ENCODE results near the gene ARF1.

The ARF1 gene

GRCh38 chr1:228097333-228098081 lies 15.0 kb downstream of the ARF1 start:
- Mint-ChIP-seq H3K4me1 (peaks cover 38% of the 10 kb centered on the region), H3K4me3 (no peak overlapping the region), H3K27ac (ENCODE audit: low read depth) (peak overlapping the region; percentile 70), H3K36me3 (ENCODE audit: insufficient read depth) (peaks cover 61% of the 10 kb centered on the region), H3K27me3 (no peaks in the 10 kb centered on the region), H3K9me3 (peaks cover 8% of the 10 kb centered on the region)
- DNase-seq (ENCODE audit: low spot score in 2 of 2) (no peak), ATAC-seq (replicated peaks; ENCODE audit: extremely low read depth, poor library complexity, severe bottlenecking) (no peak)

GRCh38 chr1:228098323-228098931 lies 15.9 kb downstream of the ARF1 start:
- DNase-seq (ENCODE audit: low spot score in 2 of 2) = no peak
- H3K4me1 Mint-ChIP-seq = peaks cover 39% of the 10 kb centered on the region
- ATAC-seq (replicated peaks; ENCODE audit: extremely low read depth, poor library complexity, severe bottlenecking) = no peak
- peak overlapping the region; percentile 70 for H3K27ac Mint-ChIP-seq (ENCODE audit: low read depth)
- no peaks in the 10 kb centered on the region for H3K27me3 Mint-ChIP-seq
- peak overlapping the region; percentile 6 for H3K4me3 Mint-ChIP-seq
- H3K36me3 Mint-ChIP-seq (ENCODE audit: insufficient read depth) = peaks cover 64% of the 10 kb centered on the region
- peaks cover 8% of the 10 kb centered on the region for H3K9me3 Mint-ChIP-seq

- H3K27ac Mint-ChIP-seq (ENCODE audit: low read depth) = peak overlapping the region; percentile 51
- H3K36me3 Mint-ChIP-seq (ENCODE audit: insufficient read depth) = peaks cover 67% of the 10 kb centered on the region
- DNase-seq (ENCODE audit: low spot score in 2 of 2) = no peak
- peaks cover 43% of the 10 kb centered on the region for H3K4me1 Mint-ChIP-seq
- no peak overlapping the region for H3K4me3 Mint-ChIP-seq
- ATAC-seq (replicated peaks; ENCODE audit: extremely low read depth, poor library complexity, severe bottlenecking) = no peak
- no peaks in the 10 kb centered on the region for H3K27me3 Mint-ChIP-seq
- H3K9me3 Mint-ChIP-seq = peaks cover 8% of the 10 kb centered on the region
Observed at GRCh38 chr1:228099331-228099732, 16.8 kb downstream of the ARF1 start.

- ATAC-seq (replicated peaks; ENCODE audit: extremely low read depth, poor library complexity, severe bottlenecking) (no peak), DNase-seq (ENCODE audit: low spot score in 2 of 2) (no peak)
- Mint-ChIP-seq H3K27ac (ENCODE audit: low read depth) (peak overlapping the region; percentile 96), H3K4me3 (peak overlapping the region; percentile 90), H3K27me3 (no peaks in the 10 kb centered on the region), H3K36me3 (ENCODE audit: insufficient read depth) (peaks cover 64% of the 10 kb centered on the region), H3K9me3 (no peaks in the 10 kb centered on the region), H3K4me1 (peaks cover 26% of the 10 kb centered on the region)
Observed at GRCh38 chr1:228100822-228101613, 18.5 kb downstream of the ARF1 start.

GRCh38 chr1:228101614-228101993 lies 19.1 kb downstream of the ARF1 start:
- no peaks in the 10 kb centered on the region for H3K9me3 Mint-ChIP-seq
- ATAC-seq (replicated peaks; ENCODE audit: extremely low read depth, poor library complexity, severe bottlenecking) (no peak), DNase-seq (ENCODE audit: low spot score in 2 of 2) (no peak)
- peaks cover 25% of the 10 kb centered on the region for H3K4me1 Mint-ChIP-seq
- H3K4me3 Mint-ChIP-seq = peak overlapping the region; percentile 90
- H3K36me3 Mint-ChIP-seq (ENCODE audit: insufficient read depth) = peaks cover 61% of the 10 kb centered on the region
- H3K27me3 Mint-ChIP-seq = no peaks in the 10 kb centered on the region
- peak overlapping the region; percentile 96 for H3K27ac Mint-ChIP-seq (ENCODE audit: low read depth)

GRCh38 chr1:228101994-228102790 lies 19.7 kb downstream of the ARF1 start:
- peak overlapping the region; percentile 96 for H3K27ac Mint-ChIP-seq (ENCODE audit: low read depth)
- H3K4me3 Mint-ChIP-seq = peak overlapping the region; percentile 90
- no peaks in the 10 kb centered on the region for H3K9me3 Mint-ChIP-seq
- DNase-seq (ENCODE audit: low spot score in 2 of 2) (peak; percentile 40 to 43), ATAC-seq (replicated peaks; ENCODE audit: extremely low read depth, poor library complexity, severe bottlenecking) (peak; percentile 52)
- no peaks in the 10 kb centered on the region for H3K27me3 Mint-ChIP-seq
- peaks cover 60% of the 10 kb centered on the region for H3K36me3 Mint-ChIP-seq (ENCODE audit: insufficient read depth)
- H3K4me1 Mint-ChIP-seq = peaks cover 25% of the 10 kb centered on the region

GRCh38 chr1:228102791-228103620 lies 20.5 kb downstream of the ARF1 start, which contains the start of gene C1orf35:
TSS of gene C1orf35 (minus strand) at chr1:228103325. CDS start at chr1:228103227, 98 bp downstream.
- peak; percentile 86 to 88 for DNase-seq (ENCODE audit: low spot score in 2 of 2)
- ATAC-seq (replicated peaks; ENCODE audit: extremely low read depth, poor library complexity, severe bottlenecking) = peak; percentile 72
- Mint-ChIP-seq H3K36me3 (ENCODE audit: insufficient read depth) (peaks cover 52% of the 10 kb centered on the region), H3K9me3 (no peaks in the 10 kb centered on the region), H3K4me1 (peaks cover 25% of the 10 kb centered on the region), H3K27me3 (no peaks in the 10 kb centered on the region), H3K4me3 (peak within 1 kb of the TSS; percentile 90), H3K27ac (ENCODE audit: low read depth) (peak within 1 kb of the TSS; percentile 96)

GRCh38 chr1:228104526-228105269 lies 22.2 kb downstream of the ARF1 start:
- no peaks in the 10 kb centered on the region for H3K27me3 Mint-ChIP-seq
- peaks cover 48% of the 10 kb centered on the region for H3K36me3 Mint-ChIP-seq (ENCODE audit: insufficient read depth)
- ATAC-seq (replicated peaks; ENCODE audit: extremely low read depth, poor library complexity, severe bottlenecking) (no peak), DNase-seq (ENCODE audit: low spot score in 2 of 2) (no peak)
- peak overlapping the region; percentile 90 for H3K4me3 Mint-ChIP-seq
- H3K27ac Mint-ChIP-seq (ENCODE audit: low read depth) = peak overlapping the region; percentile 29
- peaks cover 28% of the 10 kb centered on the region for H3K4me1 Mint-ChIP-seq
- no peaks in the 10 kb centered on the region for H3K9me3 Mint-ChIP-seq

GRCh38 chr1:228105270-228105995 lies 22.9 kb downstream of the ARF1 start:
- H3K4me1 Mint-ChIP-seq = peaks cover 33% of the 10 kb centered on the region
- no peak for ATAC-seq (replicated peaks; ENCODE audit: extremely low read depth, poor library complexity, severe bottlenecking)

GRCh38 chr1:228105996-228106799 lies 23.7 kb downstream of the ARF1 start:
- Mint-ChIP-seq H3K4me1 (peaks cover 29% of the 10 kb centered on the region), H3K27me3 (no peaks in the 10 kb centered on the region), H3K4me3 (no peak overlapping the region), H3K36me3 (ENCODE audit: insufficient read depth) (peaks cover 36% of the 10 kb centered on the region), H3K27ac (ENCODE audit: low read depth) (no peak overlapping the region), H3K9me3 (no peaks in the 10 kb centered on the region)
- DNase-seq (ENCODE audit: low spot score in 2 of 2) (no peak), ATAC-seq (replicated peaks; ENCODE audit: extremely low read depth, poor library complexity, severe bottlenecking) (no peak)

More at GRCh38 chr1:228105270-228105995, 22.9 kb downstream of the ARF1 start:
- DNase-seq (ENCODE audit: low spot score in 2 of 2) = no peak
- Mint-ChIP-seq H3K4me3 (no peak overlapping the region), H3K27ac (ENCODE audit: low read depth) (peak overlapping the region; percentile 29), H3K27me3 (no peaks in the 10 kb centered on the region), H3K36me3 (ENCODE audit: insufficient read depth) (peaks cover 42% of the 10 kb centered on the region), H3K9me3 (no peaks in the 10 kb centered on the region)

Data from central memory CD8-positive, alpha-beta T cell (primary cell).